HCT116 (cell line): ENCODE results near the gene SPATA31E1. TPM values are rescaled to one million over a fixed set of nuclear protein-coding genes. Genes with fewer than 3 reads are reported as not detected.

Experiments used
- ATAC-seq: fragments of 200-7000 bp; cut with Tn5 transposase; 2 replicates; pipeline ENCODE4 v1.9.1; 2020; ENCODE audit warnings: mild to moderate bottlenecking, moderate library complexity
- BruUV-seq: library from RNA; stranded (reverse); fragments of 400-500 nt; replicated peaks from 2 replicates; lab custom pipeline; 2021; lab: Mats Ljungman, UMichigan
- CTCF ChIA-PET: fragments of 300-600 bp; sonication (Branson Sonifier 250); formaldehyde crosslinking; loops from one replicate; lab custom pipeline; 2021; ENCODE audit warnings: antibody characterized with exemption; lab: Charles Lee
- POLR2A ChIA-PET: fragments of 300-600, 350-600 bp; sonication (Branson Sonifier 250); formaldehyde crosslinking; loops from one replicate; lab custom pipeline; 2021; ENCODE audit warnings: antibody characterized with exemption; lab: Charles Lee
- RAD21 ChIA-PET, 2 experiments: fragments of 300-600 bp; sonication (Branson Sonifier 250); formaldehyde crosslinking; loops; one replicate each; lab custom pipeline; 2023; ENCODE audit warnings: low total read pairs in 2 of 2; ENCODE audit not compliant: uncharacterized antibody in 2 of 2, unreplicated experiment in 2 of 2, low non-redundant PET in 1 of 2; lab: Charles Lee
- DNase-seq: peaks from one replicate; pipeline ENCODE4 v3.0.0-alpha.2; 2010; ENCODE audit warnings: low read depth, low spot score
- H2AFZ ChIP-seq: fragments of 200-600 bp; shearing (Covaris generic), sonication (generic); 2 replicates; pipeline ENCODE4 v1.6.1; 2017; ENCODE audit warnings: low read depth, mixed run types, mixed read lengths, antibody characterized with exemption, low read length; ENCODE audit not compliant: poor library complexity, severe bottlenecking
- H3K27ac ChIP-seq: 2 replicates; pipeline ENCODE4 v1.5.1; 2012; ENCODE audit warnings: low read depth, low read length
- H3K27me3 ChIP-seq: fragments of 200-600 bp; sonication (generic); 2 replicates; pipeline ENCODE4 v1.6.1; 2016; ENCODE audit warnings: mixed run types, low read length, mixed read lengths; ENCODE audit not compliant: insufficient read depth
- H3K36me3 ChIP-seq, 2 experiments: fragments of 200-500 bp in 1 of 2; fragments of 200-600 bp in 1 of 2; sonication (Bioruptor generic) in 1 of 2; sonication (generic) in 1 of 2; 2 replicates each; pipeline versions ENCODE4 v1.5.1 to v1.6.1; 2014 to 2016; ENCODE audit warnings: low read length in 2 of 2, inconsistent platforms in 1 of 2, mixed read lengths in 1 of 2, mixed run types in 1 of 2; ENCODE audit not compliant: insufficient read depth in 2 of 2, control insufficient read depth in 1 of 2
- H3K4me1 ChIP-seq, 2 experiments: fragments of 200-600 bp in 1 of 2; sonication (generic) in 1 of 2; 2 replicates each; pipeline versions ENCODE4 v1.5.1 to v1.6.1; 2012 to 2017; ENCODE audit warnings: low read length in 2 of 2, inconsistent platforms in 1 of 2, mild to moderate bottlenecking in 1 of 2, mixed read lengths in 1 of 2, mixed run types in 1 of 2, moderate library complexity in 1 of 2; ENCODE audit not compliant: insufficient read depth in 2 of 2, control insufficient read depth in 1 of 2
- H3K4me2 ChIP-seq: fragments of 200-600 bp; sonication (generic); 2 replicates; pipeline ENCODE4 v1.6.1; 2017; ENCODE audit warnings: mixed run types, low read length, mixed read lengths
- H3K4me3 ChIP-seq, 2 experiments: fragments of 200-600 bp in 1 of 2; sonication (generic) in 1 of 2; replicated peaks in 1 of 2; 2 replicates each; pipeline ENCODE4 v1.5.1; 2011 to 2016; ENCODE audit warnings: low read length in 2 of 2, control low read depth in 1 of 2, low read depth in 1 of 2, mild to moderate bottlenecking in 1 of 2, mixed read lengths in 1 of 2, mixed run types in 1 of 2
- H3K79me2 ChIP-seq: fragments of 200-600 bp; sonication (generic); 2 replicates; pipeline ENCODE4 v1.6.1; 2017; ENCODE audit warnings: mild to moderate bottlenecking, mixed run types, low read length, moderate library complexity, mixed read lengths; ENCODE audit not compliant: insufficient read depth
- H3K9ac ChIP-seq: fragments of 200-600 bp; sonication (generic); 2 replicates; pipeline ENCODE4 v1.6.1; 2016; ENCODE audit warnings: low read length, mixed read lengths
- H3K9me2 ChIP-seq: fragments of 200-600 bp; sonication (generic), shearing (Covaris generic); 2 replicates; pipeline ENCODE4 v1.6.1; 2017; ENCODE audit warnings: mixed run types, mild to moderate bottlenecking, moderate library complexity; ENCODE audit not compliant: insufficient read depth
- H3K9me3 ChIP-seq, 2 experiments: fragments of 200-500 bp in 1 of 2; fragments of 200-600 bp in 1 of 2; sonication (Bioruptor generic) in 1 of 2; sonication (generic) in 1 of 2; 2 replicates each; pipeline ENCODE4 v1.6.1; 2014 to 2017; ENCODE audit warnings: low read length in 2 of 2, mixed read lengths in 2 of 2, inconsistent platforms in 1 of 2, low read depth in 1 of 2, mild to moderate bottlenecking in 1 of 2, mixed run types in 1 of 2, moderate library complexity in 1 of 2; ENCODE audit not compliant: control insufficient read depth in 1 of 2, insufficient read depth in 1 of 2
- H4K20me1 ChIP-seq: fragments of 200-600 bp; sonication (generic), shearing (Covaris generic); 2 replicates; pipeline ENCODE4 v1.6.1; 2017; ENCODE audit warnings: mixed run types, mild to moderate bottlenecking, moderate library complexity; ENCODE audit not compliant: insufficient read depth
- CBX3 ChIP-seq: IDR thresholded peaks from 2 replicates; pipeline ENCODE4 v1.6.1; 2012; ENCODE audit warnings: low read depth
- CTCF ChIP-seq, 3 experiments: fragments of 200-600 bp in 1 of 3; sonication (generic) in 1 of 3; IDR thresholded peaks in 2 of 3; conservative IDR thresholded peaks in 1 of 3; 2 replicates each; pipeline ENCODE4 v1.5.1; 2012 to 2017; ENCODE audit warnings: low read depth in 2 of 3, low read length in 2 of 3, antibody characterized with exemption in 1 of 3, borderline replicate concordance in 1 of 3, control low read depth in 1 of 3, mild to moderate bottlenecking in 1 of 3, mixed read lengths in 1 of 3, mixed run types in 1 of 3, moderate library complexity in 1 of 3; ENCODE audit not compliant: insufficient read depth in 1 of 3
- EGR1 ChIP-seq: IDR thresholded peaks from 2 replicates; pipeline ENCODE4 v1.6.1; 2012; ENCODE audit warnings: low read depth
- ELF1 ChIP-seq: IDR thresholded peaks from 2 replicates; pipeline ENCODE4 v1.6.1; 2012; ENCODE audit warnings: low read depth, borderline replicate concordance
- FOSL1 ChIP-seq: IDR thresholded peaks from 2 replicates; pipeline ENCODE4 v1.6.1; 2012; ENCODE audit warnings: low read depth
- MAX ChIP-seq: IDR thresholded peaks from 2 replicates; pipeline ENCODE4 v1.6.1; 2012
- POLR2A ChIP-seq: IDR thresholded peaks from 2 replicates; pipeline ENCODE4 v1.7.0; 2011; ENCODE audit warnings: borderline replicate concordance; ENCODE audit not compliant: insufficient read depth, insufficient read length; ENCODE audit errors: extremely low read depth
- REST ChIP-seq: IDR thresholded peaks from 2 replicates; pipeline ENCODE4 v1.6.1; 2012; ENCODE audit warnings: low read depth
- SP1 ChIP-seq: IDR thresholded peaks from 2 replicates; pipeline ENCODE4 v1.6.1; 2012; ENCODE audit warnings: low read depth
- TCF7L2 ChIP-seq: IDR thresholded peaks from 2 replicates; pipeline ENCODE4 v1.7.0; 2011; ENCODE audit warnings: borderline replicate concordance, inconsistent platforms; ENCODE audit not compliant: insufficient read depth, insufficient read length; ENCODE audit errors: extremely low read depth
- YY1 ChIP-seq: IDR thresholded peaks from 2 replicates; pipeline ENCODE4 v1.6.1; 2011; ENCODE audit warnings: low read length, low read depth, moderate library complexity, mild to moderate bottlenecking; ENCODE audit not compliant: insufficient replicate concordance; ENCODE audit errors: extremely low read depth
- ZBTB33 ChIP-seq: IDR thresholded peaks from 2 replicates; pipeline ENCODE4 v1.6.1; 2011; ENCODE audit warnings: mild to moderate bottlenecking, low read length, moderate library complexity; ENCODE audit not compliant: insufficient replicate concordance; ENCODE audit errors: extremely low read depth
- ZFX ChIP-seq: fragments of 450-650 bp; IDR thresholded peaks from 2 replicates; pipeline ENCODE4 v1.6.1; 2017
- ZNF274 ChIP-seq: fragments of 200-500 bp; sonication (Bioruptor generic); IDR thresholded peaks from 2 replicates; pipeline ENCODE4 v1.6.1; 2014; ENCODE audit warnings: mild to moderate bottlenecking, low read depth, low read length, inconsistent platforms
- intact Hi-C: fragments of 100-400 bp; cut with micrococcal nuclease; formaldehyde crosslinking; loops from 2 replicates; pipeline ENCODE4 v1.10.0; 2022
- total RNA-seq: library from RNA; stranded (reverse); gene quantifications from one replicate; pipeline ENCODE4 v1.2.1, GENCODE V29; 2021; ENCODE audit not compliant: unreplicated experiment

The SPATA31E1 gene
- total RNA-seq, 1 experiment from 2014 or later: not detected

- CTCF ChIA-PET: no interaction called here
- RAD21 ChIA-PET: no interaction called here
- Histone ChIP-seq H3K36me3 (no peaks in the 10 kb centered on the region), H3K4me2 (no peak overlapping the region), H3K27ac (no peak overlapping the region), H3K9me2 (no peaks in the 10 kb centered on the region), H3K4me3 (no peak overlapping the region), H4K20me1 (no peaks in the 10 kb centered on the region), H3K4me1 (no peaks in the 10 kb centered on the region), H2AFZ (no peak overlapping the region), H3K79me2 (no peaks in the 10 kb centered on the region), H3K9me3 (no peaks in the 10 kb centered on the region), H3K9ac (no peak overlapping the region), H3K27me3 (no peaks in the 10 kb centered on the region)
- DNase-seq: no peak
- POLR2A ChIA-PET: no interaction called here
- intact Hi-C loops: no loop called here
- TF ChIP-seq EGR1: no peak
- no peak for TF ChIP-seq ELF1
- no peak for TF ChIP-seq POLR2A
- TF ChIP-seq ZFX: no peak
- no peak for TF ChIP-seq YY1
- TF ChIP-seq MAX: no peak
- TF ChIP-seq REST: no peak
- no peak for TF ChIP-seq SP1
- no peak for TF ChIP-seq FOSL1
- TF ChIP-seq TCF7L2: no peak
- no peak for TF ChIP-seq CTCF (IDR thresholded peaks at IDR 0.05 in 2 of 3, conservative IDR thresholded peaks at IDR 0.05 in 1 of 3; ENCODE audit: borderline replicate concordance in 1 of 3, insufficient read depth in 1 of 3, low read depth in 2 of 3, low read length in 2 of 3)
- TF ChIP-seq CBX3: no peak
- TF ChIP-seq ZBTB33: no peak
- no peak for TF ChIP-seq ZNF274
- BruUV-seq: no TSS peak
- no peak for ATAC-seq
Measured at GRCh38 chr9:87891754-87892153, 9.1 kb downstream of the SPATA31E1 start.
